ENCODE data around the gene SLC27A4.

SLC27A4 gene

GRCh38 chr9:128296340-128297220, 43.7 kb upstream of the SLC27A4 start:
- no peaks in the 10 kb centered on the region for H3K36me3 ChIP-seq (ENCODE audit: low read depth)
- TF ChIP-seq, protein P1, sequence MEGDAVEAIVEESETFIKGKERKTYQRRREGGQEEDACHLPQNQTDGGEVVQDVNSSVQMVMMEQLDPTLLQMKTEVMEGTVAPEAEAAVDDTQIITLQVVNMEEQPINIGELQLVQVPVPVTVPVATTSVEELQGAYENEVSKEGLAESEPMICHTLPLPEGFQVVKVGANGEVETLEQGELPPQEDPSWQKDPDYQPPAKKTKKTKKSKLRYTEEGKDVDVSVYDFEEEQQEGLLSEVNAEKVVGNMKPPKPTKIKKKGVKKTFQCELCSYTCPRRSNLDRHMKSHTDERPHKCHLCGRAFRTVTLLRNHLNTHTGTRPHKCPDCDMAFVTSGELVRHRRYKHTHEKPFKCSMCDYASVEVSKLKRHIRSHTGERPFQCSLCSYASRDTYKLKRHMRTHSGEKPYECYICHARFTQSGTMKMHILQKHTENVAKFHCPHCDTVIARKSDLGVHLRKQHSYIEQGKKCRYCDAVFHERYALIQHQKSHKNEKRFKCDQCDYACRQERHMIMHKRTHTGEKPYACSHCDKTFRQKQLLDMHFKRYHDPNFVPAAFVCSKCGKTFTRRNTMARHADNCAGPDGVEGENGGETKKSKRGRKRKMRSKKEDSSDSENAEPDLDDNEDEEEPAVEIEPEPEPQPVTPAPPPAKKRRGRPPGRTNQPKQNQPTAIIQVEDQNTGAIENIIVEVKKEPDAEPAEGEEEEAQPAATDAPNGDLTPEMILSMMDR (IDR thresholded peaks at IDR 0.05; ENCODE audit: poor library complexity, severe bottlenecking), result no peak
- H3K4me1 ChIP-seq (ENCODE audit: insufficient read depth, poor library complexity, severe bottlenecking), result peaks cover 7% of the 10 kb centered on the region
- no peaks in the 10 kb centered on the region for H3K27me3 ChIP-seq (ENCODE audit: insufficient read depth, poor library complexity, severe bottlenecking)
- ATAC-seq (ENCODE audit: low read depth) (no peak), DNase-seq (ENCODE audit: low spot score) (no peak)
- H3K4me3 ChIP-seq (ENCODE audit: severe bottlenecking), result no peak overlapping the region
- peak overlapping the region; percentile 30 for H3K27ac ChIP-seq (ENCODE audit: poor library complexity, severe bottlenecking)
- no peaks in the 10 kb centered on the region for H3K9me3 ChIP-seq (ENCODE audit: severe bottlenecking)

- Histone ChIP-seq H3K27ac (ENCODE audit: poor library complexity, severe bottlenecking) (no peak overlapping the region), H3K36me3 (ENCODE audit: low read depth) (no peaks in the 10 kb centered on the region), H3K4me3 (ENCODE audit: severe bottlenecking) (no peak overlapping the region), H3K27me3 (ENCODE audit: insufficient read depth, poor library complexity, severe bottlenecking) (no peaks in the 10 kb centered on the region), H3K9me3 (ENCODE audit: severe bottlenecking) (no peaks in the 10 kb centered on the region), H3K4me1 (ENCODE audit: insufficient read depth, poor library complexity, severe bottlenecking) (peaks cover 7% of the 10 kb centered on the region)
- TF ChIP-seq, protein P1 (IDR thresholded peaks at IDR 0.05; ENCODE audit: poor library complexity, severe bottlenecking), result no peak
- ATAC-seq (ENCODE audit: low read depth) (no peak), DNase-seq (ENCODE audit: low spot score) (no peak)
Measured at GRCh38 chr9:128297221-128297773, 43.0 kb upstream of the SLC27A4 start.

GRCh38 chr9:128298535-128299482, 41.5 kb upstream of the SLC27A4 start:
- Histone ChIP-seq H3K36me3 (ENCODE audit: low read depth) (no peaks in the 10 kb centered on the region), H3K27ac (ENCODE audit: poor library complexity, severe bottlenecking) (no peak overlapping the region), H3K4me1 (ENCODE audit: insufficient read depth, poor library complexity, severe bottlenecking) (peaks cover 7% of the 10 kb centered on the region), H3K4me3 (ENCODE audit: severe bottlenecking) (no peak overlapping the region), H3K9me3 (ENCODE audit: severe bottlenecking) (no peaks in the 10 kb centered on the region), H3K27me3 (ENCODE audit: insufficient read depth, poor library complexity, severe bottlenecking) (no peaks in the 10 kb centered on the region)
- DNase-seq (ENCODE audit: low spot score) (no peak), ATAC-seq (ENCODE audit: low read depth) (no peak)
- TF ChIP-seq, protein P1 (IDR thresholded peaks at IDR 0.05; ENCODE audit: poor library complexity, severe bottlenecking), result no peak

DNA sequence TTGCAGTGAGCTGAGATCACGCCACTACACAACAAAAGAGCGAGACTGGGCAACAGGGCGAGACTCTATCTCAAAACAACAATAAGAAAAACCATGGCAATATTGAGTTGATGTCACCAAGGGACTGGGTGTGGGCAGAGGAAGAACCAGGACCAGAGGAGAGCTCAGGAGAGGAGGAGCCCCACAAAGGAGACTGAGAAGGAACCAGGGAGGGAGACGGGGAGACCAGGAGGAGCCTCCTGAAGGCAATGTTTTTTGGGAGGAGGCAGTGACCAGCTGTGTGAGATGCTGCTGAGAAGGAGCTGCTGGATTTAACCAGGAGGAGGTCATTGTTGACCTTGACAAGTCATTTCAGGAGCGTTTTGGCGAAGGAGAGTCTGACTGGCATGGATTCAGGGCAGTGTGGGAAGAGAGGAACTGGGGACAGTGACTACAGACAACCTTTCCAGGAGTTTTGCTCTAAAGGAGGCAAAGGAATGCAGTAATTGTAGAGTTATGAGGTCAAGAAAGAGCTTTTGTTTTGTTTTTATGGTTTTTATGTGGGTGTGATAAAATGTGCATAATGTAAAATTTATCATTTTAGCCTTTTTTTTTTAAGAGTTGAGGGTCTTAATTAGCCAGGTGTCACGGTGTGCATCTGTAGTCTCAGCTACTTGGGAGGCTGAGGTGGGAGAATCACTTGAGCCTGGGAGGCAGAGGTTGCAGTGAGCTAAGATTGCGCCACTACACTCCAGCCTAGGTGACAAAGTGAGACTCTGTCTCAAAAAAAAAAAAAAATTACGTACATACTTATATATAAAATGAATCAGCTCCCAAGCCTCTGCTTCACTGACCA, 36.0 kb upstream of the SLC27A4 start:
- Histone ChIP-seq H3K4me1 (ENCODE audit: insufficient read depth, poor library complexity, severe bottlenecking) (peaks cover 19% of the 10 kb centered on the region), H3K27me3 (ENCODE audit: insufficient read depth, poor library complexity, severe bottlenecking) (no peaks in the 10 kb centered on the region), H3K36me3 (ENCODE audit: low read depth) (peaks cover 11% of the 10 kb centered on the region), H3K27ac (ENCODE audit: poor library complexity, severe bottlenecking) (no peak overlapping the region), H3K4me3 (ENCODE audit: severe bottlenecking) (no peak overlapping the region), H3K9me3 (ENCODE audit: severe bottlenecking) (no peaks in the 10 kb centered on the region)
- DNase-seq (ENCODE audit: low spot score) (no peak), ATAC-seq (ENCODE audit: low read depth) (no peak)
- TF ChIP-seq, protein P1 (IDR thresholded peaks at IDR 0.05; ENCODE audit: poor library complexity, severe bottlenecking), result no peak

All from RWPE2 (cell line).